HG02970 (cell line): Measurements from ENCODE around the gene MED1.
"Not testable (repeated sequence)": the region's sequence is repeated elsewhere in the genome, so short reads cannot be mapped to it uniquely, and the experiment has no call there.

Experiments
- ATAC-seq: cut with Tn5 transposase; IDR thresholded peaks from one replicate; pipeline ENCODE4 v1.9.1; 2021; ENCODE audit warnings: mild to moderate bottlenecking, moderate library complexity, moderate number of reproducible peaks; ENCODE audit not compliant: unreplicated experiment, low FRiP score

Gene MED1, protein sequence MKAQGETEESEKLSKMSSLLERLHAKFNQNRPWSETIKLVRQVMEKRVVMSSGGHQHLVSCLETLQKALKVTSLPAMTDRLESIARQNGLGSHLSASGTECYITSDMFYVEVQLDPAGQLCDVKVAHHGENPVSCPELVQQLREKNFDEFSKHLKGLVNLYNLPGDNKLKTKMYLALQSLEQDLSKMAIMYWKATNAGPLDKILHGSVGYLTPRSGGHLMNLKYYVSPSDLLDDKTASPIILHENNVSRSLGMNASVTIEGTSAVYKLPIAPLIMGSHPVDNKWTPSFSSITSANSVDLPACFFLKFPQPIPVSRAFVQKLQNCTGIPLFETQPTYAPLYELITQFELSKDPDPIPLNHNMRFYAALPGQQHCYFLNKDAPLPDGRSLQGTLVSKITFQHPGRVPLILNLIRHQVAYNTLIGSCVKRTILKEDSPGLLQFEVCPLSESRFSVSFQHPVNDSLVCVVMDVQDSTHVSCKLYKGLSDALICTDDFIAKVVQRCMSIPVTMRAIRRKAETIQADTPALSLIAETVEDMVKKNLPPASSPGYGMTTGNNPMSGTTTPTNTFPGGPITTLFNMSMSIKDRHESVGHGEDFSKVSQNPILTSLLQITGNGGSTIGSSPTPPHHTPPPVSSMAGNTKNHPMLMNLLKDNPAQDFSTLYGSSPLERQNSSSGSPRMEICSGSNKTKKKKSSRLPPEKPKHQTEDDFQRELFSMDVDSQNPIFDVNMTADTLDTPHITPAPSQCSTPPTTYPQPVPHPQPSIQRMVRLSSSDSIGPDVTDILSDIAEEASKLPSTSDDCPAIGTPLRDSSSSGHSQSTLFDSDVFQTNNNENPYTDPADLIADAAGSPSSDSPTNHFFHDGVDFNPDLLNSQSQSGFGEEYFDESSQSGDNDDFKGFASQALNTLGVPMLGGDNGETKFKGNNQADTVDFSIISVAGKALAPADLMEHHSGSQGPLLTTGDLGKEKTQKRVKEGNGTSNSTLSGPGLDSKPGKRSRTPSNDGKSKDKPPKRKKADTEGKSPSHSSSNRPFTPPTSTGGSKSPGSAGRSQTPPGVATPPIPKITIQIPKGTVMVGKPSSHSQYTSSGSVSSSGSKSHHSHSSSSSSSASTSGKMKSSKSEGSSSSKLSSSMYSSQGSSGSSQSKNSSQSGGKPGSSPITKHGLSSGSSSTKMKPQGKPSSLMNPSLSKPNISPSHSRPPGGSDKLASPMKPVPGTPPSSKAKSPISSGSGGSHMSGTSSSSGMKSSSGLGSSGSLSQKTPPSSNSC (N-terminal part only)

DNA sequence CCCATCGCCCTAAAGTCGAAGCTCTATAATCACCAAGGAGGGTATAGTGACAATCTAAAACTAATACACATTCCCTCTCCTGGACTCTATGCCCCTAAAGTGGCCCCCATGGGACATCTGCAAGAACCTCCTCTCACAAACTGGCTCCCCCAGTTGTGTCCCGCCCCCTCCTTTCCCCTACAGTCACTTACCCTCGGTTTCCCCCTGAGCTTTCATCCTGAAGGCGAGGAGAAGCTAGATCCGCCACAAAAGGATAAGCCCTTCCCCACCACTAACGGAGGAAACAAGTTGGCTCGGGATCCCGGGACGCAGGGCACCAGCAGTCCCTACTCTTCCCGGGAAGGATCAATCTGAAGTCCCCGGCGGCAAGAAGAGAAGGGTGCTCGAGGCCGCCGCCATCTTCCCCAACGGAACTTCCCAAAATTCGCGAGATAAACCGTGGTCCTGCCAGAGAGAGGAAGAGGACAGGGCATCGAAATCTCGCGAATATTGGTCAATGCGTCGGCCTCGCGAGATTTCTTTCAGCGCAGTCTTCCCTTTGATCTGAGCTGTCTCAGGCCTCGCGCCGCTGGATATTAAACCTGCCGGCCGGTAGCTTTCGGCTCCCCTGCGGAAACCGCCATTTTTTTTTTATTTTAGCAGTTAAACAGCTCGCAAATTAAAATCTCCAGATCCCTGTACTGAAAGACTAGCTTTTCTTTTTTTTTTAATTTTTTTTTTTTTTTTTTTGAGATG lies at the start of gene MED1:
TSS of gene MED1 (minus strand) at position 417 of the 735 bp plus-strand sequence. CDS start at position 216, 201 bp downstream.
- peak; percentile 89 for ATAC-seq

DNA sequence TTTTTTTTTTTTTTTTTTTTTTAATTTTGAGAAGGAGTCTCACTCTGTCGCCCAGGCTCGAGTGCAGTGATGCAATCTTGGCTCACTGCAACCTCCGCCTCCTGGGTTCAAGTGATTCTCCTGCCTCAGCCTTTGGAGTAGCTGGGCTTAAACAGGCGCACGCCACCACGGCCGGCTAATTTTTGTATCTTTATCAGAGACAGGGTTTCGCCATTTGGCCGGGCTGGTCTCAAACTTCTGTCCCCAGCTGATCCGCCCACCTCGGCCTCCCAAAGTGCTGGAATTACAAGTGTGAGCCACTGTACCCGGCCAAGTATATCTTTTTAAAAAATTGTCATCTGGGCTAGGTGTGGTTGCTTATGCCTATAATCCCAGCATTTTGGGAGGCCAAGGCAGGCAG lies 45.9 kb upstream of the MED1 start:
- not testable (repeated sequence) for ATAC-seq

DNA sequence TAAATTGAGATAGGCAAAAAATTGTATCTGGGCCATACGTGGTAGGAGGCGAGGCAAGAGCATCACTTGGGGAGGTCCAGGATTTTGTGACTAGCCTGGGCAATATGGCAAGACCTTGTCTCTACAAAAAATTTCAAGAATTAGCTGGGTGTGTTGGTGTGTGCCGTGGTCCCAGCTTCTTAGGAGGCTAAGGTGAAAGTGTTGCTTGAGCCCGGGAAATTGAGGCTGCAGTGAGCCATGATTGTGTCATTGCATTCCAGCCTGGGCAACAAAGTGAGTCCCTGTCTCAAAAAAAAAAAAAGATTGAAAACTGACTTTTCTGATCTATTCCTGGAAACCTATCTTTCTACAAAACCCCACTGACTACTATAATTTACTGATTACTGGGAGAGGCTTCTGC lies 36.9 kb upstream of the MED1 start:
- ATAC-seq = no peak

DNA sequence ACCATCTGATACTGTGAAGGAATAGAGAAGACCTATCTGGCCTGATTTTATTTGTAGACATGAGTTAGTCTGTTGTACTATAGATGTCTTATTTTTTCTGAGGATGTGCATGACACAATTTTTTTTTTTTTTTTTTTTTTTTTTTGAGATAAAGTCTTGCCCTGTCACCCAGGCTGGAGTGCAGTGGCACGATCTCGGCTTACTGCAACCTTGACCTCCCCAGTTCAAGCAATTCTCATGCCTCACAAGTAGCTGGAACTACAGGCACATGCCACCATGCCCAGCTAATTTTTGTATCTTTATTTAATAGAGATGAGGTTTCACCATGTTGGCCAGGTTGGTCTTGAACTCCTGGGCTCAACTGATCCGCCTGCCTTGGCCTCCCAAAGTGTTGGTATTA lies 36.4 kb upstream of the MED1 start:
- ATAC-seq = not testable (repeated sequence)

DNA sequence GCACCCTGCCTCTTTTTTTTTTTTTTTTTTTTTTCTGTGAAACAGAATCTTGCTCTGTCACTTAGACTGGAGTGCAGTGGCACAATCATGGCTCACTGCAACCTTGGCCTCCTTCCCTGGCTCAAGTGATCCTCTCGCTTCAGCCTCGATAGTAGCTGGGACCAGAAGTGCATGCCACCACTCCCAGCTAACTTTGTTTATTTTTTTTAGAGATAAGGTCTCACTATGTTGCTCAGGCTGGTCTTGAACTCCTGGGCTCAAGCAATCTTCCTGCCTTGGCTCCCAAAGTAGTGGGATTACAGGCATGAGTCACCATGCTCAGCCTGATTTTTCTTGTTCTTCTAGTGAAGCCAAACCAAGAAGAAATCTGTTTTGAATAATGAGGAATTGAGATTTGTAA lies 35.2 kb upstream of the MED1 start:
- no peak for ATAC-seq

DNA sequence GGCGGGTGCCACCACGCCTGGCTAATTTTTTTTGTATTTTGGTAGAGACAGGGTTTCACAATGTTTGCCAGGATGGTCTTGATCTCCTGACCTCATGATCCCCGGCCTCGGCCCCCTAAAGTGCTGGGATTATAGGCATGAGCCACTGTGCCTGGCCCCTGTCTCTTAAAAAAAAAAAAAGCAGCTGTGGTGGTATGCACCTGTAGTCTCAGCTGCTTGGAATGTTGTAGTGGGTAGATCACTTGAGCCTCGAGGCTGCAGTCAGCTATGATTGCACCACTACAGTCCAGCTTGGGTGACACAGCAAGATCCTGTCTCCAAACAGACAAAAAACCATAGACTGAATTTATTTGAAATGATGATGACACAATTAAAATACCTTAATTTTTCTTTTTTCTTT lies 34.5 kb upstream of the MED1 start:
- ATAC-seq = no peak

DNA sequence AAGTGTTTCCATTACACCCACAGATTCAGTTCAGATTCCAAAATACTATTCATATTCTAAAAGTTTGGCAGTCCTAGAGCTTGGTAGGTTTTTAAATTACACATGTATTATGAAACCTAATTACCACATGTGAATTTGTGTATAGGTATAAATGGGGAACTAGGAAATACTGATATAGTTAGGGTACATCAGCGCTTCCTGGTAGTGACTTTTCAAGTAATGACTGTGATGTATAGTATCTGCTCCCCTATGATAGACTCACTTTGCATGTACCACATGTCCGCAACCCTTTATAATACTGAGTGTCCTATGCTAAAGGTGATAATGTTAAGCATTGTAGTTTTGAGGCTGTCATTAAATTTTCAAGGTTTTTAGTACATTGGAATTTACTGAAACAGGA lies 33.1 kb upstream of the MED1 start:
- no peak for ATAC-seq

DNA sequence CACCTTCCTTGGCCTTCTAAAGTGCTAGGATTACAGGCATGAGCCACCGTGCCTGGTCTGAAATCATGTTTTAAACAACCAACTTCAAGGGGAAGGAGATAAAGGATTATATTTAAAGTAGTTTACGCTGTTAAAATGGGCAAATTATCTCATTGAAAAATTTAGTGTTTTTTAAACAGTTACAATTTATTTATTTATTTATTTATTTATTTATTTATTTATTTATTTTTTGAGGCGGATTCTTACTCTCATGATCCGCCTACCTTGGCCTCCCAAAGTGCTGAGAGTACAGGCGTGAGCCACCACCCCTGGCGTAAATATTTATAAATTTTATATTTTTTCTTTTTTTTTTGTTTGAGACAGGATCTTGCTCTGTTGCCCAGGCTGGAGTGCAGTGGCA lies 32.4 kb upstream of the MED1 start:
- no peak for ATAC-seq

DNA sequence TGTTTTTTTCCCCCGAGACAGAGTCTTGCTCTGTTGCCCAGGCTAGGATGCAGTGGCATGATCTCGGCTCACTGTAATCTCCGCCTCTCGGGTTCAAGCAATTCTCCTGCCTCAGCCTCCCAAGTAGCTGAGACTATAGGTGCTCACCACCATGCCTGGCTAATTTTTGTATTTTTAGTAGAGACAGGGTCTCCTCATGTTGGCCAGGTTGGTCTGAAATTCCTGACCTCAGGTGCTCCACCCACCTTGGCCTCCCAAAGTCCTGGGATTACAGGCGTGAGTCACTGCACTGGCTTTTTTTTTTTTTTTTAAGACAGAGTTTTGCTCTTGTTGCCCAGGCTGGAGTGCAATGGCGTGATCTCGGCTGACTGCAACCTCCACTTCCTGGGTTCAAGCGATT lies 28.6 kb upstream of the MED1 start:
- not testable (repeated sequence) for ATAC-seq

DNA sequence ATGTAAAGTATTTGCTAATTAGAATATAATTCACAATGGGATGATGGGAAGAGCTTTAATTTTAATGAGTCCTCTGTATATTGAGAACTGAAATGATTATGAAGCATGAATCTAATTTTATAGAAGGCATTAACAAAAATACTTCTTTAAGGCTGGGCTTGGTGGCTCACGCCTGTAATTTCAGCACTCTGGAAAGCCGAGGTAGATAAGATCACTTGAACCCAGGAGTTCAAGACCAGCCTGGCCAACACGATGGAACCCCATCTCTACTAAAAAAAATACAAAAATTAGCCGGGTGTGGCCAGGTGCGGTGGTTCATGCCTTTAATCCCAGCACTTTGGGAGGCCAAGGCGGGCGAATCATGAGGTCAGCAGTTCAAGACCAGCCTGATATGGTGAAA lies 22.2 kb upstream of the MED1 start:
- no peak for ATAC-seq

DNA sequence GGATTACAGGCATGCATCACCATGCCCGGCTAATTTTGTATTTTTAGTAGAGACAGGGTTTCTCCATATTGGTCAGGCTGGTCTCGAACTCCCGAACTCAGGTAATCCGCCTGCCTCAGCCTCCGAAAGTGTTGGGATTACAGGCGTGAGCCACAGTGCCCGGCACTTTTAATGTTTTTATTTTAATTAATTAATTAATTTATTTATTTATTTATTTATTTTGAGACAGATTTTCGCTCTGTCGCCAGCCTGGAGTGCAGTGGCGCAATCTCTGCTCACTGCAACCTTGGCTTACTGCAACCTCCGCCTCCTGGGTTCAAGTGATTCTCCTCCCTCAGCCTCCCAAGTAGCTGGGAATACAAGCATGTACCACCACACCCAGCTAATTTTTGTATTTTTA lies 17.5 kb upstream of the MED1 start:
- not testable (repeated sequence) for ATAC-seq

DNA sequence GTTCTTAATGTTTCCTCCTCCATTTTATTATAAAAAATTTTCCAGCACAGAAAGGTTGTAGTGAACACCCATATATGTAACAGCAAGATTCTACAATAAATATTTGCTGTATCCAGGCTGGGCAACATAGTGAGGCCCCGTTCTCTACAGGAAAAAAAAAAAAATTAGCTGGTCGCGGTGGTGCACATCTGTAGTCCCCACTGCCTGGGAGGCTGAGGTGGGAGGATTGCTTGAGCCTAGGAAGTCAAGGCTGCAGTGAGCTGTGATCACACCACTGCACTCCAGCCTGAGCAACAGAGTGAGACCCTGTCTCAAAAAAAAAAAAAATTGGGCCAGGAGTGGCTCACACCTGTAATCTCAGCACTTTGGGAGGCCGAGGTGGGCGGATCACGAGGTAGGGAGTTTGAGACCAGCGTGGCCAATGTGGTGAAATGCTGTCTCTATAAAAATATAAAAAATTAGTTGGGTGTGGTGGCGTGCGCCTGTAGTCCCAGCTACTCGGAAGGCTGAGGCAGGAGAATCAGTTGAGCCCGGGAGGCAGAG lies 13.6 kb upstream of the MED1 start:
- not testable (repeated sequence) for ATAC-seq

DNA sequence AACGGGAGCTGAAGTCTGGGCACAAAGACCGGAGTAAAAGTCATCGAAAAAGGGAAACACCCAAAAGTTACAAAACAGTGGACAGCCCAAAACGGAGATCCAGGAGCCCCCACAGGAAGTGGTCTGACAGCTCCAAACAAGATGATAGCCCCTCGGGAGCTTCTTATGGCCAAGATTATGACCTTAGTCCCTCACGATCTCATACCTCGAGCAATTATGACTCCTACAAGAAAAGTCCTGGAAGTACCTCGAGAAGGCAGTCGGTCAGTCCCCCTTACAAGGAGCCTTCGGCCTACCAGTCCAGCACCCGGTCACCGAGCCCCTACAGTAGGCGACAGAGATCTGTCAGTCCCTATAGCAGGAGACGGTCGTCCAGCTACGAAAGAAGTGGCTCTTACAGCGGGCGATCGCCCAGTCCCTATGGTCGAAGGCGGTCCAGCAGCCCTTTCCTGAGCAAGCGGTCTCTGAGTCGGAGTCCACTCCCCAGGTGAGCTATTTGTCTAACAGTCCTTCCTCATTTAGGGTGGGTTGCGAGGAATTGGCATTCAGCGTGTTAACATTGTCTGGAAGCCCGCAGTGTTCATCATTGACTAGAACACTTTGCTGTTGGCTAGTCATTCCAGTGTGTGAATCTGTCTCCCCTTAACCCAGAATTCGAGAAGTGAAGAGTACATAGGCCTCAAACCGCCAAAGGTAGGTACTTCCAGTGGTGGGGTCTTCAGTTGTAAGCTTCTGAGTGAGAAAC lies 11.7 kb upstream of the MED1 start:
- ATAC-seq = no peak

DNA sequence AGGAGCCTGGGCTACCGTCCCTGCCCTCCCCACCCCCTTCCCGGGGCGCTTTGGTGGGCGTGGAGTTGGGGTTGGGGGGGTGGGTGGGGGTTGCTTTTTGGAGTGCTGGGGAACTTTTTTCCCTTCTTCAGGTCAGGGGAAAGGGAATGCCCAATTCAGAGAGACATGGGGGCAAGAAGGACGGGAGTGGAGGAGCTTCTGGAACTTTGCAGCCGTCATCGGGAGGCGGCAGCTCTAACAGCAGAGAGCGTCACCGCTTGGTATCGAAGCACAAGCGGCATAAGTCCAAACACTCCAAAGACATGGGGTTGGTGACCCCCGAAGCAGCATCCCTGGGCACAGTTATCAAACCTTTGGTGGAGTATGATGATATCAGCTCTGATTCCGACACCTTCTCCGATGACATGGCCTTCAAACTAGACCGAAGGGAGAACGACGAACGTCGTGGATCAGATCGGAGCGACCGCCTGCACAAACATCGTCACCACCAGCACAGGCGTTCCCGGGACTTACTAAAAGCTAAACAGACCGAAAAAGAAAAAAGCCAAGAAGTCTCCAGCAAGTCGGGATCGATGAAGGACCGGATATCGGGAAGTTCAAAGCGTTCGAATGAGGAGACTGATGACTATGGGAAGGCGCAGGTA lies 11.0 kb upstream of the MED1 start:
- peak; percentile 2 for ATAC-seq

DNA sequence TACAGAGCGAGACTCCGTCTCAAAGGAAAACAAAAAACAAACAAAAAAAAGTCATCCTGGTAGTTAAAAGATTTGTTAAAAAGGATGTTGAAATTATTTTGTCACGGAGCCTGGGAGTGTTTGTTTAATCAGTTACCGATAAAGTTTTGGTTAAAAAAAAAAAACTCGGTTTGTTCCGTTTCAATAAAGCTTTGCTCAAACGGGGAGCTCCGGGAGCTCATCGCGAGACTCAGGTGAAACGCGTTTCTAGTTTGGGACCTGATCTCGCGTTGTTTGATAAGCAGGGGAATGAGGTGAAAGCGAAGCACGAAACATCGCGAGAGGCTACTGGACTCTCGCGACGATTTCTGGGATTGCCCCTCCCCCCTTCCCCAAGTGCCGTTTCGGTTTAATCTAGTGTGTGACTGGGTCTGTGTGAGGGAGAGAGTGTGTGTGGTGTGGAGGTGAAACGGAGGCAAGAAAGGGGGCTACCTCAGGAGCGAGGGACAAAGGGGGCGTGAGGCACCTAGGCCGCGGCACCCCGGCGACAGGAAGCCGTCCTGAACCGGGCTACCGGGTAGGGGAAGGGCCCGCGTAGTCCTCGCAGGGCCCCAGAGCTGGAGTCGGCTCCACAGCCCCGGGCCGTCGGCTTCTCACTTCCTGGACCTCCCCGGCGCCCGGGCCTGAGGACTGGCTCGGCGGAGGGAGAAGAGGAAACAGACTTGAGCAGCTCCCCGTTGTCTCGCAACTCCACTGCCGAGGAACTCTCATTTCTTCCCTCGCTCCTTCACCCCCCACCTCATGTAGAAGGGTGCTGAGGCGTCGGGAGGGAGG lies 10.3 kb upstream of the MED1 start, which contains the start of gene CDK12:
TSS of gene CDK12 (plus strand) at position 374 of the 813 bp plus-strand sequence. CDS start 586 bp downstream, outside the sequence.
- peak; percentile 90 for ATAC-seq

DNA sequence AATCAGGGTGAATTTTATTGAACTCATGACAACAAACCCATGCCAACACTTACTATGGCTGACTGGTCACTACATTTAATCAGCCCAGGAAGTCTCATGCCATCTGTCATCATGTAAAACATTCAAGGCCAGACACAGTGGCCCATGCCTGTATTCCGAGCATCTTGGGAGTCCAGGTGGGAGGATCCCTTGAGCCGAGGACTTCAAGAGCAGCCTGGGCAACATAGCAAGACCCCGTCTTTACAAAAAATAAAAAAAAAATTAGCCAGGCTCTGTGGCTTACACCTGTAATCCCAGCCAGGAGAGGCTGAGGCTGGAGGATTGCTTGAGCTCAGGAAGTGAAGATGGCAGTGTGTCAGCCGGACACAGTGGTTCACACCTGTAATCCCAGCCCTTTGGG lies 4.9 kb upstream of the MED1 start:
- ATAC-seq = no peak

DNA sequence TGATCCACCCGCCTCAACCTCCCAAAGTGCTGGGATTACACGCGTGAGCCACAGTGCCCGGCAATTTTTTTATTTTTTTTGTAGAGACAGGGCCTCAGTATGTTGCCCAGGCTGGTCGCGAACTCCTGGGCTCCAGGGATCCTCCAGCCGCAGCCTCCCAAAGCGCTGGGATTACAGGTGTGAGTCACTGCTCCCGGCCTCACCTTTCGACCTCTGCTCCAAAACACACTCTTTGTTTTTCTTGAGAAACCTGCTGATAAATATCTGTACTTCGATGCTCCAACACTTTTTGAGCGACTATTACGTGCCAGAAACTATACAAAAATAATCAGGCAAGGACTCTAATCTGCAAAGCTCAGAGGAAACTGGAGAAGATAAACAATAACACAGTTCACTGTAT lies 1.0 kb downstream of the MED1 start:
- no peak for ATAC-seq

DNA sequence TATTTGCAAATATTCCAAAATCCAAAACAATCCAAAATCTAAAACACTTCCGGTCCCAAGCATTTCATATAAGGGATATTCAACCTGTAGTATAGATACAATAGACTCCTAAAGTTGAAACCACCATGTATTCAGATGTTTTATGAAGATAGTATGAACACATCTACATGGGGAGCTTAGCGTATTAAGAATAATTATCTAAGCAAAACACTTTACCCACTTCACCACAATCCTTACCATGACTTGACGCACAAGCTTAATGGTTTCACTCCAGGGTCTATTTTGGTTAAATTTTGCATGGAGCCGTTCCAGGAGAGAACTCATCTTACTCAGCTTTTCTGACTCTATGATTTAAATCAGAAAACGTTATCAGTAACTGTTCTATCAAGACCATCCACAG lies 3.5 kb downstream of the MED1 start:
- ATAC-seq = no peak
